ENCODE data around the gene CCL20. TPM values are rescaled to one million over a fixed set of nuclear protein-coding genes. Genes with fewer than 3 reads are reported as not detected.

CCL20 gene
- total and polyA plus RNA-seq, 12 donors, result 0.39 to 0.80 (median 0.46) TPM; not detected in 8

DNA sequence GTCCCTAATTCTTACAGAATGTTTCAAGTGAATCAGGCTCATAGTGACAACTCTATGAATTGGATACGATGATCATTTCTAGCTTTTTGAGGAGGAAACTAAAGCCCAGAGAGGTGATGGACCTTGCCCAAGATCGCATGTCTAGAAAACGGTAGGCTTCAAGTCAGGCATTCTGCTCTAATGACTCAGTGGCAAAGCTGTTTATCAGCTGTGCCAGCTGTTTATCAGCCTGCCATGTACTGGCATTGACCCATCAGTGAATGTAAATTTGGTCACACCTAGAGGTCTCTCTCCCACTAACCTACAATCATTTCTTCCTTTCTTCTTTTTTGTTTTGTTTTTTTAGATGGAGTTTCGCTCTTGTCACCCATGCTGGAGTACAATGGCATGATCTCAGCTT lies 51.6 kb downstream of the CCL20 start:
- no peak overlapping the region for H3K27ac ChIP-seq
- 81 to 92% (median 90%) methylated on average over 4 of the region's 4 CpGs for WGBS, 4 donors
- no peak for DNase-seq
- H3K4me1 ChIP-seq (replicated peaks in 1 of 2), result no peaks in the 10 kb centered on the region
- H3K36me3 ChIP-seq (replicated peaks in 1 of 2), result no peaks in the 10 kb centered on the region
- TF ChIP-seq POLR2A (IDR thresholded peaks at IDR 0.05), result no peak
- TF ChIP-seq, protein P1, sequence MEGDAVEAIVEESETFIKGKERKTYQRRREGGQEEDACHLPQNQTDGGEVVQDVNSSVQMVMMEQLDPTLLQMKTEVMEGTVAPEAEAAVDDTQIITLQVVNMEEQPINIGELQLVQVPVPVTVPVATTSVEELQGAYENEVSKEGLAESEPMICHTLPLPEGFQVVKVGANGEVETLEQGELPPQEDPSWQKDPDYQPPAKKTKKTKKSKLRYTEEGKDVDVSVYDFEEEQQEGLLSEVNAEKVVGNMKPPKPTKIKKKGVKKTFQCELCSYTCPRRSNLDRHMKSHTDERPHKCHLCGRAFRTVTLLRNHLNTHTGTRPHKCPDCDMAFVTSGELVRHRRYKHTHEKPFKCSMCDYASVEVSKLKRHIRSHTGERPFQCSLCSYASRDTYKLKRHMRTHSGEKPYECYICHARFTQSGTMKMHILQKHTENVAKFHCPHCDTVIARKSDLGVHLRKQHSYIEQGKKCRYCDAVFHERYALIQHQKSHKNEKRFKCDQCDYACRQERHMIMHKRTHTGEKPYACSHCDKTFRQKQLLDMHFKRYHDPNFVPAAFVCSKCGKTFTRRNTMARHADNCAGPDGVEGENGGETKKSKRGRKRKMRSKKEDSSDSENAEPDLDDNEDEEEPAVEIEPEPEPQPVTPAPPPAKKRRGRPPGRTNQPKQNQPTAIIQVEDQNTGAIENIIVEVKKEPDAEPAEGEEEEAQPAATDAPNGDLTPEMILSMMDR (IDR thresholded peaks at IDR 0.05), result no peak
- intact Hi-C loops (cut with DNase I), result no loop called here
- no peaks in the 10 kb centered on the region for H3K27me3 ChIP-seq
- no peaks in the 10 kb centered on the region for H3K9me3 ChIP-seq (replicated peaks in 1 of 3)
- H3K4me3 ChIP-seq, result no peak overlapping the region

Small RNAs within 50 kb of the gene (small RNA-seq; reads per million reads assigned to genes)
- 0 reads per million in 2 donors for gene SNRPGP8

Other genes with a start within 250 kb of the CCL20 start
- gene SCYGR2, start 214.9 kb upstream of the CCL20 start, total RNA-seq, result not detected
- gene SCYGR2, start 214.9 kb upstream of the CCL20 start, polyA plus RNA-seq, result not detected
- not detected for gene SCYGR3, start 199.0 kb upstream of the CCL20 start, total RNA-seq
- gene SCYGR3, start 199.0 kb upstream of the CCL20 start, polyA plus RNA-seq, result not detected
- not detected for gene SCYGR4, start 196.3 kb upstream of the CCL20 start, total RNA-seq
- not detected for gene SCYGR4, start 196.3 kb upstream of the CCL20 start, polyA plus RNA-seq
- not detected for gene SCYGR5, start 147.0 kb upstream of the CCL20 start, total RNA-seq
- gene SCYGR5, start 147.0 kb upstream of the CCL20 start, polyA plus RNA-seq, result not detected
- 1 to 10 TPM in 4 of 9 donors, under 1 TPM in 4, not detected in 1; 0.18 to 2.4 (median 0.98) TPM for gene SLC19A3, start 95.8 kb upstream of the CCL20 start, total RNA-seq
- 1 to 10 TPM in 1 of 3 donors, under 1 TPM in 2; 0.37 to 7.9 (median 0.97) TPM for gene SLC19A3, start 95.8 kb upstream of the CCL20 start, polyA plus RNA-seq
- not detected for gene SCYGR6, start 89.1 kb upstream of the CCL20 start, total RNA-seq
- gene SCYGR6, start 89.1 kb upstream of the CCL20 start, polyA plus RNA-seq, result not detected
- gene SCYGR7, start 85.5 kb upstream of the CCL20 start, total RNA-seq, result not detected
- not detected for gene SCYGR7, start 85.5 kb upstream of the CCL20 start, polyA plus RNA-seq
- gene SCYGR8, start 67.9 kb upstream of the CCL20 start, total RNA-seq, result not detected
- gene SCYGR8, start 67.9 kb upstream of the CCL20 start, polyA plus RNA-seq, result not detected
- under 1 TPM in 1 of 9 donors, not detected in 8; 0.26 TPM for gene DAW1, start 57.8 kb downstream of the CCL20 start, total RNA-seq
- gene DAW1, start 57.8 kb downstream of the CCL20 start, polyA plus RNA-seq, result not detected

All from adrenal gland (tissue), 12 donors.